Right ventricle myocardium inferior (tissue), 1 donor: ENCODE data around the gene ERG28. TPM values are rescaled to one million over a fixed set of nuclear protein-coding genes. Genes with fewer than 3 reads are reported as not detected.
A peak's percentile ranks its signal among the peaks of the same experiment; 100 is the strongest.
"Not testable (repeated sequence)": the region's sequence is repeated elsewhere in the genome, so short reads cannot be mapped to it uniquely, and the experiment has no call there.

Experiments used
- ATAC-seq: fragments of 200-7000 bp; cut with Tn5 transposase; one replicate; pipeline ENCODE4 v1.9.1; 2020; ENCODE audit warnings: mild to moderate bottlenecking, moderate library complexity
- DNase-seq: peaks from one replicate; pipeline ENCODE4 v3.0.0; 2021; ENCODE audit errors: missing footprints
- intact Hi-C: fragments of 100-400 bp; cut with DNase I; formaldehyde crosslinking; loops from one replicate; pipeline ENCODE4 v1.11.0; 2022
- total RNA-seq: library from RNA; stranded (reverse); fragmentation: NEBNext Ultra II Directional; extraction: Animal tissue kit (Norgen Biotek cat#: 25700); gene quantifications from one replicate; pipeline ENCODE4 v1.2.1, GENCODE V29; 2021
- donor health status: DM: no; HTN: yes; CAD: no; lungs with severe emphysema.

Gene ERG28
- total RNA-seq, 1 donor from 2014 or later, result 6.5 TPM

- intact Hi-C loops, result no loop called here
- peak; percentile 73 for ATAC-seq
- DNase-seq, result no peak
These were observed 55.5 kb downstream of the ERG28 start for GRCh38 chr14:75604979-75605851.

- DNase-seq (no peak), ATAC-seq (no peak)
- intact Hi-C loops, result no loop called here
These were observed 58.2 kb downstream of the ERG28 start for GRCh38 chr14:75602503-75602902.

- DNase-seq, intact Hi-C loops, ATAC-seq: not testable (repeated sequence)
These were observed 59.6 kb downstream of the ERG28 start for GRCh38 chr14:75601061-75601460.

GRCh38 chr14:75600100-75600499 is 60.6 kb downstream of the ERG28 start:
- ATAC-seq, intact Hi-C loops, DNase-seq: not testable (repeated sequence)

Other genes starting within 250 kb of the ERG28 start
- gene JDP2, start 232.9 kb downstream of the ERG28 start, total RNA-seq, result 27.2 TPM
- gene BATF, start 138.4 kb downstream of the ERG28 start, total RNA-seq, result 0.84 TPM
- gene FLVCR2, start 82.3 kb downstream of the ERG28 start, total RNA-seq, result 3.4 TPM
- gene TTLL5, start 370 bp upstream of the ERG28 start, total RNA-seq, result 17.8 TPM